K562 (cell line): ENCODE data around the gene TRIM3. TPM values are rescaled to one million over a fixed set of nuclear protein-coding genes. Genes with fewer than 3 reads are reported as not detected.
A peak's percentile ranks its signal among the peaks of the same experiment; 100 is the strongest.

Experiments used
- ELF2 ChIP-seq: fragments of 250-450 bp; sonication (Bioruptor Pico); IDR thresholded peaks from 2 replicates; pipeline ENCODE4 v1.5.0; 2021; ENCODE audit warnings: mild to moderate bottlenecking
- GTF2F1 ChIP-seq: IDR thresholded peaks from 2 replicates; pipeline ENCODE4 v1.6.1; 2011; ENCODE audit warnings: low read depth, low read length, improper control_type of control experiment
- PBX2 ChIP-seq, 2 experiments: IDR thresholded peaks in 1 of 2; conservative IDR thresholded peaks in 1 of 2; 2 replicates each; pipeline ENCODE4 v1.6.1; 2016; ENCODE audit warnings: low read depth in 2 of 2, mild to moderate bottlenecking in 1 of 2, missing compliant biosample characterization in 1 of 2, missing genetic modification characterization in 1 of 2, moderate library complexity in 1 of 2
- RAD21 ChIP-seq, 2 experiments: fragments of 250-450 bp in 1 of 2; fragments of 450-650 bp in 1 of 2; sonication (Bioruptor Pico) in 1 of 2; formaldehyde crosslinking in 1 of 2; IDR thresholded peaks in 1 of 2; conservative IDR thresholded peaks in 1 of 2; 2 replicates each; pipeline versions ENCODE4 v1.4.0 to v1.8.0; 2020 to 2022; ENCODE audit warnings: mild to moderate bottlenecking in 2 of 2, moderate library complexity in 1 of 2
- SREBF1 ChIP-seq: fragments of 150-350 bp; IDR thresholded peaks from 2 replicates; pipeline ENCODE4 v1.6.1; 2014; ENCODE audit warnings: antibody characterized with exemption, low read depth, low read length, borderline replicate concordance
- THRAP3 ChIP-seq: fragments of 450-650 bp; IDR thresholded peaks from 2 replicates; pipeline ENCODE4 v1.6.1; 2016; ENCODE audit warnings: mild to moderate bottlenecking, inconsistent platforms, borderline replicate concordance
- ZNF354B ChIP-seq: fragments of 250-450 bp; sonication (Bioruptor Pico); IDR thresholded peaks from 2 replicates; pipeline ENCODE4 v1.4.0; 2020
- ZNF717 ChIP-seq: fragments of 250-450 bp; sonication (Bioruptor Pico); IDR thresholded peaks from 2 replicates; pipeline ENCODE4 v1.5.0; 2021
- polyA plus RNA-seq, 8 experiments: library from polyadenylated mRNA; depleted of rRNA in 4 of 8; stranded (reverse) in 5 of 8; unstranded in 3 of 8; fragments of >200 nt; fragmentation: Nextera tagmentation in 2 of 8; fragmentation: Illumina TruSeq in 1 of 8; extraction: Ambion mirVana in 2 of 8; extraction: Trizol in 1 of 8; gene quantifications; 2 replicates each; pipeline versions ENCODE4 v1.2.1 to v1.2.3, GENCODE V29; 2011 to 2014; ENCODE audit warnings: inconsistent platforms in 1 of 8, missing spikeins in 1 of 8
- total RNA-seq, 7 experiments: library from RNA; depleted of rRNA in 6 of 7; stranded (reverse); fragments of >200 nt in 6 of 7; fragmentation: Illumina TruSeq in 2 of 7; extraction: Trizol in 2 of 7; gene quantifications; 2 replicates each; pipeline versions ENCODE4 v1.2.1 to v1.2.3, GENCODE V29; 2011 to 2021; ENCODE audit warnings: low replicate concordance in 1 of 7
- TF ChIP-seq, protein P1 (sequence below), 2 experiments: fragments of 150-350 bp in 1 of 2; IDR thresholded peaks; 2 replicates each; pipeline ENCODE4 v1.6.1; 2012 to 2016; ENCODE audit warnings: low read depth in 2 of 2, low read length in 2 of 2, mild to moderate bottlenecking in 1 of 2, moderate library complexity in 1 of 2
- TF ChIP-seq, protein P2 (sequence below): sonication (generic); formaldehyde crosslinking; IDR thresholded peaks from 2 replicates; pipeline ENCODE4 v1.5.0; 2020; ENCODE audit warnings: missing genetic modification reagents
- TF ChIP-seq, protein P3 (sequence below): sonication (generic); formaldehyde crosslinking; IDR thresholded peaks from 2 replicates; pipeline ENCODE4 v1.8.0; 2023; ENCODE audit warnings: mild to moderate bottlenecking, missing genetic modification reagents
- TF ChIP-seq, protein P4 (sequence below): fragments of 250-450 bp; sonication (Bioruptor Pico); IDR thresholded peaks from 2 replicates; pipeline ENCODE4 v1.8.0; 2021; ENCODE audit warnings: moderate library complexity, mild to moderate bottlenecking, inconsistent platforms

TRIM3 gene
- total and polyA plus RNA-seq, 9 of the 15 experiments (the other 6 are each of a cell fraction or from before 2014, with no cell fraction given): 0.45 to 9.2 (median 4.7) TPM

DNA sequence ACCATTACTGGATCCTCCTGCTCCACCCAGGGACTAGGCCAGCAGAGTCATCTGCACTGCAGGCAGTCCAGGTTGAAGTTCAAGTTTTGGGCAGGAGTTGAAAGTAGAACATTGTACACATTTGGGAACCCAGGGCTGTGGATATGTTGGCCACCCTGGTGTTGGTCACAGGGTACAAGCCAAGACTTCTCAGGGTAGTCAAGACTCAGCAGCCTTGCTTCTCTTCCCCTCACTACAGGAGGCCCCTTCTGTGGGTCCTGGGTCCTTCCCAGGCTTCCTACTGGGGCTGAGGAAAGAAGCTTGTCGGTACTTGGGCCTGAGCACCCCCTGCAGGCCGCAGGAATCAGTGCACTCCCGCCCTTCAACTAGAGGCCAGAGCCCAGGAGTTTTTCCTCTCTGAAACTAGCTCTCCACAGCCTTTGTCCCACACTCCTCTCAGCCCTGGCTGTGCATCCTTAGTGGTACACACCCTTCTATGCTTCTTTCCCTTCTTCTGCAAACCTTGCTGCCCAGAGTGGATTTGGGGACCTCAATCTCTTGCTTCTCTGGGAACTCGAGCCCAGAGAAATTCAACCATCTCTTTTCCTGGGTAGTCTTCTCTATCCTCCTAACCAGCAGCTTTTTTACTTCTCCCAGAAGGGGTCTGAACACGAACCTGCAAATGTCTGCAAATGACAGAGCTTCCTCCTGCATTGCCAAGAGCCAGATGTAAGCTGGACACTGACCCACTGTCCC is 30.3 kb downstream of the TRIM3 start (continued):
- TF ChIP-seq, protein P1, sequence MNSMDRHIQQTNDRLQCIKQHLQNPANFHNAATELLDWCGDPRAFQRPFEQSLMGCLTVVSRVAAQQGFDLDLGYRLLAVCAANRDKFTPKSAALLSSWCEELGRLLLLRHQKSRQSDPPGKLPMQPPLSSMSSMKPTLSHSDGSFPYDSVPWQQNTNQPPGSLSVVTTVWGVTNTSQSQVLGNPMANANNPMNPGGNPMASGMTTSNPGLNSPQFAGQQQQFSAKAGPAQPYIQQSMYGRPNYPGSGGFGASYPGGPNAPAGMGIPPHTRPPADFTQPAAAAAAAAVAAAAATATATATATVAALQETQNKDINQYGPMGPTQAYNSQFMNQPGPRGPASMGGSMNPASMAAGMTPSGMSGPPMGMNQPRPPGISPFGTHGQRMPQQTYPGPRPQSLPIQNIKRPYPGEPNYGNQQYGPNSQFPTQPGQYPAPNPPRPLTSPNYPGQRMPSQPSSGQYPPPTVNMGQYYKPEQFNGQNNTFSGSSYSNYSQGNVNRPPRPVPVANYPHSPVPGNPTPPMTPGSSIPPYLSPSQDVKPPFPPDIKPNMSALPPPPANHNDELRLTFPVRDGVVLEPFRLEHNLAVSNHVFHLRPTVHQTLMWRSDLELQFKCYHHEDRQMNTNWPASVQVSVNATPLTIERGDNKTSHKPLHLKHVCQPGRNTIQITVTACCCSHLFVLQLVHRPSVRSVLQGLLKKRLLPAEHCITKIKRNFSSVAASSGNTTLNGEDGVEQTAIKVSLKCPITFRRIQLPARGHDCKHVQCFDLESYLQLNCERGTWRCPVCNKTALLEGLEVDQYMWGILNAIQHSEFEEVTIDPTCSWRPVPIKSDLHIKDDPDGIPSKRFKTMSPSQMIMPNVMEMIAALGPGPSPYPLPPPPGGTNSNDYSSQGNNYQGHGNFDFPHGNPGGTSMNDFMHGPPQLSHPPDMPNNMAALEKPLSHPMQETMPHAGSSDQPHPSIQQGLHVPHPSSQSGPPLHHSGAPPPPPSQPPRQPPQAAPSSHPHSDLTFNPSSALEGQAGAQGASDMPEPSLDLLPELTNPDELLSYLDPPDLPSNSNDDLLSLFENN (IDR thresholded peaks at IDR 0.05; ENCODE audit: low read depth in 2 of 2, low read length in 2 of 2): no peak
- TF ChIP-seq ZNF717 (CRISPR knock-in tag): no peak
- TF ChIP-seq THRAP3: no peak
- TF ChIP-seq, protein P2, sequence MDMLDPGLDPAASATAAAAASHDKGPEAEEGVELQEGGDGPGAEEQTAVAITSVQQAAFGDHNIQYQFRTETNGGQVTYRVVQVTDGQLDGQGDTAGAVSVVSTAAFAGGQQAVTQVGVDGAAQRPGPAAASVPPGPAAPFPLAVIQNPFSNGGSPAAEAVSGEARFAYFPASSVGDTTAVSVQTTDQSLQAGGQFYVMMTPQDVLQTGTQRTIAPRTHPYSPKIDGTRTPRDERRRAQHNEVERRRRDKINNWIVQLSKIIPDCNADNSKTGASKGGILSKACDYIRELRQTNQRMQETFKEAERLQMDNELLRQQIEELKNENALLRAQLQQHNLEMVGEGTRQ (CRISPR knock-in tag): no peak
- TF ChIP-seq RAD21 (CRISPR knock-in tag; conservative IDR thresholded peaks at IDR 0.05 in 1 of 2, IDR thresholded peaks at IDR 0.05 in 1 of 2): peak; percentile 74 to 76
- TF ChIP-seq GTF2F1: no peak
- TF ChIP-seq, protein P3, sequence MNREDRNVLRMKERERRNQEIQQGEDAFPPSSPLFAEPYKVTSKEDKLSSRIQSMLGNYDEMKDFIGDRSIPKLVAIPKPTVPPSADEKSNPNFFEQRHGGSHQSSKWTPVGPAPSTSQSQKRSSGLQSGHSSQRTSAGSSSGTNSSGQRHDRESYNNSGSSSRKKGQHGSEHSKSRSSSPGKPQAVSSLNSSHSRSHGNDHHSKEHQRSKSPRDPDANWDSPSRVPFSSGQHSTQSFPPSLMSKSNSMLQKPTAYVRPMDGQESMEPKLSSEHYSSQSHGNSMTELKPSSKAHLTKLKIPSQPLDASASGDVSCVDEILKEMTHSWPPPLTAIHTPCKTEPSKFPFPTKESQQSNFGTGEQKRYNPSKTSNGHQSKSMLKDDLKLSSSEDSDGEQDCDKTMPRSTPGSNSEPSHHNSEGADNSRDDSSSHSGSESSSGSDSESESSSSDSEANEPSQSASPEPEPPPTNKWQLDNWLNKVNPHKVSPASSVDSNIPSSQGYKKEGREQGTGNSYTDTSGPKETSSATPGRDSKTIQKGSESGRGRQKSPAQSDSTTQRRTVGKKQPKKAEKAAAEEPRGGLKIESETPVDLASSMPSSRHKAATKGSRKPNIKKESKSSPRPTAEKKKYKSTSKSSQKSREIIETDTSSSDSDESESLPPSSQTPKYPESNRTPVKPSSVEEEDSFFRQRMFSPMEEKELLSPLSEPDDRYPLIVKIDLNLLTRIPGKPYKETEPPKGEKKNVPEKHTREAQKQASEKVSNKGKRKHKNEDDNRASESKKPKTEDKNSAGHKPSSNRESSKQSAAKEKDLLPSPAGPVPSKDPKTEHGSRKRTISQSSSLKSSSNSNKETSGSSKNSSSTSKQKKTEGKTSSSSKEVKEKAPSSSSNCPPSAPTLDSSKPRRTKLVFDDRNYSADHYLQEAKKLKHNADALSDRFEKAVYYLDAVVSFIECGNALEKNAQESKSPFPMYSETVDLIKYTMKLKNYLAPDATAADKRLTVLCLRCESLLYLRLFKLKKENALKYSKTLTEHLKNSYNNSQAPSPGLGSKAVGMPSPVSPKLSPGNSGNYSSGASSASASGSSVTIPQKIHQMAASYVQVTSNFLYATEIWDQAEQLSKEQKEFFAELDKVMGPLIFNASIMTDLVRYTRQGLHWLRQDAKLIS: no peak
- TF ChIP-seq ZNF354B: no peak
- TF ChIP-seq, protein P4, sequence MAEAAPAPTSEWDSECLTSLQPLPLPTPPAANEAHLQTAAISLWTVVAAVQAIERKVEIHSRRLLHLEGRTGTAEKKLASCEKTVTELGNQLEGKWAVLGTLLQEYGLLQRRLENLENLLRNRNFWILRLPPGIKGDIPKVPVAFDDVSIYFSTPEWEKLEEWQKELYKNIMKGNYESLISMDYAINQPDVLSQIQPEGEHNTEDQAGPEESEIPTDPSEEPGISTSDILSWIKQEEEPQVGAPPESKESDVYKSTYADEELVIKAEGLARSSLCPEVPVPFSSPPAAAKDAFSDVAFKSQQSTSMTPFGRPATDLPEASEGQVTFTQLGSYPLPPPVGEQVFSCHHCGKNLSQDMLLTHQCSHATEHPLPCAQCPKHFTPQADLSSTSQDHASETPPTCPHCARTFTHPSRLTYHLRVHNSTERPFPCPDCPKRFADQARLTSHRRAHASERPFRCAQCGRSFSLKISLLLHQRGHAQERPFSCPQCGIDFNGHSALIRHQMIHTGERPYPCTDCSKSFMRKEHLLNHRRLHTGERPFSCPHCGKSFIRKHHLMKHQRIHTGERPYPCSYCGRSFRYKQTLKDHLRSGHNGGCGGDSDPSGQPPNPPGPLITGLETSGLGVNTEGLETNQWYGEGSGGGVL (CRISPR knock-in tag): no peak
- TF ChIP-seq ELF2 (CRISPR knock-in tag): no peak
- TF ChIP-seq PBX2 (CRISPR knock-in tag; IDR thresholded peaks at IDR 0.05; ENCODE audit: low read depth): no peak
- no peak for TF ChIP-seq PBX2 (tag; conservative IDR thresholded peaks at IDR 0.05; ENCODE audit: low read depth)
- TF ChIP-seq SREBF1: no peak
